ENCODE results near the gene SLC26A9.
"Not testable (repeated sequence)": the region's sequence is repeated elsewhere in the genome, so short reads cannot be mapped to it uniquely, and the experiment has no call there.

The SLC26A9 gene

DNA sequence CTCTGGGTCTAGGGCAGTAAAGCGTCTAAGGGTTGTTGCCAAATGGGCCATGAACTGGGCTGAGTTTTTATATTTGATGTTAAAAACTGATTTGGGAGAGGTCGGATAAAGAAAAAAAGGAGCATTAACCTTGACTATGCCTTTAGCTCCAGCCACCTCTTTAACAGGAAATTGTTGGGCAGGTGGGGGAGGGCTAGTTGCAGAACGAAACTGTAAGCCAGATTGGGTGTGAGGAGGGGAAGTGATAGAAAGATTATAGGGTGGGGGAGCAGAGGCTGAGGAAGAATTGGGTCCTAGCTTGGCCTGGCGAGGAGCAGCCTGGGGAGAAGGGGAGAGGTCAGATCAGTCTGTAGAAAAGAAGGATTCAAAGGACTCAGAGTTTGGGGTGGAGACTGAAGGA is 54.2 kb downstream of the SLC26A9 start:
- not testable (repeated sequence) for DNase-seq

DNA sequence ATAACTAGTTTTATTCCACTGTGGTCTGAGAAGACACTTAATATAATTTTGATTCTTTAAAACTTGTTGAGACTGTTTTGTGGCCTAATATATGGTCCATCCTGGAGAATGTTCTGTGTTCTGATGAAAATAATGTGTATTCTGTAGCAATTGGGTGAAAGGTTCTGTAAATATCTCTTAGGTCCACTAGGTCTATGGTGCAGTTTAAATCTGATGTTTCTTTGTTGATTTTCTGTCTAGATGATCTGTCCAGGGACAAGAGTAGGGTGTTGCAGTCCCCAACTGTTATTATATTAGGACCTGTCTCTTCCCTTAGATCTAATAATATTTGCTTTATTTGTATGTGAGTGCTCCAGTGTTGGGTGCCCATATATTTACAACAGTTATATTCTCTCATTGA is 59.5 kb downstream of the SLC26A9 start:
- no peak for DNase-seq

DNA sequence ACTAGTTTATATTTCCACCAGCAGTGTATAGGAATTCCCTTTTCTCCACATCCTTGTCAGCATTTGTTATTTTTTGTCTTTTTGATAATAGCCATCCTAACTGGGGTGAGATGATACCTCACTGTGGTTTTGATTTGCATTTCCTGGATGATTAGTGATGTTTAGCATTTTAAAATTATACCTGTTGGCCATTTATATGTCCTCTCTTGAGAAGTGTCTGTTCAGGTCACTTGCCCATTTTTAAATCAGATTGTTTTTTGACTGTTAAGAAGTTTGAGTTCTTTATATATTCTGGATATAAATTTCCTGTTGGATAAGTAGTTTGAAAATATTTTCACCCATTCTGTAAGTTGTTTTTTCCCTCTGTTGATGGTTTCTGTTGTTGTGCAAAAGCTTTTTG is 62.3 kb downstream of the SLC26A9 start:
- no peak for DNase-seq

DNA sequence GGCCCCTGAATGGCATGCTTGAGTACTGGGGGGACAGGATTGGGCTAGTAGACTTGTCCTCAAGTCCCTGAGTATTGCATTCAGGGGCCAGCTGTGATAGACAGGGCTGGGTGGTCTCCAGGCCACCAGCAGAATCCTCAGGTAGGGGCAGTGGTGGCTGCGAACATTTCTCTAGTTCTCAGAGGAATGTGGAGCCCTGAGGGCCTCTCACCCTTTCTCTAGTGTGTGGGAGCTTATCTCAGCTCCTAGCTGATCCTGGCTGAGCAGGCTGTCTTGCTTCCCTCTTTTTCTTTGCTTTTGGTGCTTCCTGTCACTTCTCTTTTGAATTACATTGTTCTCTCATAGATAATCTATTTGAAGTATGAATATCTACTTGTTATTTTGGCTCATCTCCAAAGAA is 63.3 kb downstream of the SLC26A9 start:
- DNase-seq = no peak

DNA sequence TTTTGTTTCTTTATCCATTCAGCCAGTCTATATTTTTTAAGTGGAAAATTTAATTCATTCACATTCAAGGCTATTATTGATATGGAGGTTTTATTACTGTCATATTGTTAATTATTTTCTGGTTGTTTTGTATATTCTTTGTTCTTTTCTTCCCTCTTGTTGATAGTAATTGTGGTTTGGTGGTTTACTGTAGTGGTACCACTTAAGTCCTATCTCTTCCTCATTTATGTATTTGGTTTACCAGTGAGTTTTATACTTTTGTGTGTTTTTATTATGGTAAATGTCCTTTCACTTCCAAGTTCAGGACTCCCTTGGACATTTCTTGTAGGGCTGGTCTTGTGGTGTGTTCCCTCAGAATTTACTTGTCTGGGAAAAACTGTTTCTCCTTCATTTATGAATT is 65.2 kb downstream of the SLC26A9 start:
- DNase-seq = no peak

DNA sequence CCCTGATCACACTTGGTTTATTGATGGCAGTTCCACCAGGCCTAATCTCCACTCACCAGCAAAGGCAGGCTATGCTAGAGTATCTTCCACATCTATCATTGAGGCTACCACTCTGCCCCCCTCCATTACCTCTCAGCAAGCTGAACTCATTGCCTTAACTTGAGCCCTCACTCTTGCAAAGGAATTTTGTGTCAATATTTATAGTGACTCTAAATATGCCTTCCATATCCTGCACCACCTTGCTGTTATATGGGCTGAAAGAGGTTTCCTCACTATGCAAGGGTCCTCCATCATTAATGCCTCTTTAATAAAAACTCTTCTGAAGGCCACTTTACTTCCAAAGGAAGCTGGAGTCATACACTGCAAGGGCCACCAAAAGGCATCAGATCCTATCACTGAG is 70.1 kb downstream of the SLC26A9 start:
- not testable (repeated sequence) for DNase-seq

DNA sequence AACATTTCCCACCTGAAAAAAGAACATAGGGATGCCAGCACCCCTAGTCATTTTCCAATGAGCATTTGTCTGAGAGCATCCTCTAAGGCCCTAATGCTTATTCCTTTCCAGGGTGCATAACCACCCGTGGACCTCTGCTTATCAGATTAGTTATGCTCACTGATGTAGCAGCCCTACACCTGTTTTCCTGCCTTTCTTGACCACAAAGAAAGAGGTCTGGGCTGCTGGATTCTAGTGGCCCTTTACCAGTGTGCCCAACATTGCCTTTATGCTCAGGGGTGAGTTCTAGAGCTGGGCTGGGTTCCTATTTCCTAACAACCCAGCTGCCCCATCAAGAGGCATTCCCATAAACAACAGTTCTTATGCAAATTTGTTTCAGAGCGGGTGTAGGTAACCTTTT is 73.0 kb downstream of the SLC26A9 start:
- DNase-seq = no peak

Data from activated CD4-positive, alpha-beta T cell treated with anti-CD3 and anti-CD28 coated beads, Interleukin-2, amount 50 U/mL, for 1 hour (primary cell).